H9 (cell line): Measurements from ENCODE around the gene GSTK1. TPM values are rescaled to one million over a fixed set of nuclear protein-coding genes. Genes with fewer than 3 reads are reported as not detected.

Experiments
- DNase-seq: peaks from one replicate; pipeline ENCODE4 v3.0.0-alpha.2; 2017
- H2AFZ ChIP-seq: one replicate; pipeline ENCODE4 v1.6.1; 2013; ENCODE audit warnings: mild to moderate bottlenecking, low read length, control low read depth, moderate library complexity
- H2AK5ac ChIP-seq: 2 replicates; pipeline ENCODE4 v1.6.1; 2013; ENCODE audit warnings: low read length, control low read depth, mixed read lengths; ENCODE audit not compliant: insufficient read length
- H2BK120ac ChIP-seq: one replicate; pipeline ENCODE4 v1.6.1; 2013; ENCODE audit warnings: low read depth, mild to moderate bottlenecking, low read length, control low read depth, inconsistent platforms; ENCODE audit not compliant: poor library complexity, severe bottlenecking
- H2BK12ac ChIP-seq: 2 replicates; pipeline ENCODE4 v1.6.1; 2013; ENCODE audit warnings: low read length, control low read depth, mixed read lengths, low read depth; ENCODE audit not compliant: insufficient read length
- H2BK15ac ChIP-seq: 2 replicates; pipeline ENCODE4 v1.6.1; 2013; ENCODE audit warnings: low read depth, low read length, control low read depth
- H2BK20ac ChIP-seq: one replicate; pipeline ENCODE4 v1.6.1; 2013; ENCODE audit warnings: low read depth, mild to moderate bottlenecking, low read length, control low read depth, inconsistent platforms; ENCODE audit not compliant: poor library complexity, severe bottlenecking
- H2BK5ac ChIP-seq: 2 replicates; pipeline ENCODE4 v1.6.1; 2013; ENCODE audit warnings: low read length, control low read depth, mixed read lengths; ENCODE audit not compliant: insufficient read length
- H3K14ac ChIP-seq: 2 replicates; pipeline ENCODE4 v1.6.1; 2013; ENCODE audit warnings: low read length, control low read depth; ENCODE audit not compliant: insufficient read depth
- H3K18ac ChIP-seq: 2 replicates; pipeline ENCODE4 v1.6.1; 2013; ENCODE audit warnings: low read depth, mild to moderate bottlenecking, mixed read lengths, low read length, control low read depth; ENCODE audit not compliant: insufficient read length
- H3K23ac ChIP-seq: 2 replicates; pipeline ENCODE4 v1.6.1; 2013; ENCODE audit warnings: low read length, control low read depth, mixed read lengths, low read depth; ENCODE audit not compliant: insufficient read length
- H3K23me2 ChIP-seq: 2 replicates; pipeline ENCODE4 v1.6.1; 2013; ENCODE audit warnings: low read depth, mild to moderate bottlenecking, mixed read lengths, low read length, control low read depth; ENCODE audit not compliant: insufficient read length, poor library complexity, severe bottlenecking
- H3K27ac ChIP-seq: 2 replicates; pipeline ENCODE4 v1.5.1; 2013; ENCODE audit warnings: low read length, control low read depth, mixed read lengths, low read depth; ENCODE audit not compliant: insufficient read length
- H3K27me3 ChIP-seq: 2 replicates; pipeline ENCODE4 v1.6.1; 2013; ENCODE audit warnings: low read length, control low read depth, inconsistent platforms; ENCODE audit not compliant: insufficient read depth
- H3K4ac ChIP-seq: 2 replicates; pipeline ENCODE4 v1.6.1; 2013; ENCODE audit warnings: low read depth, mild to moderate bottlenecking, control low read depth, inconsistent platforms, low read length, moderate library complexity
- H3K4me1 ChIP-seq: 2 replicates; pipeline ENCODE4 v1.6.1; 2013; ENCODE audit warnings: low read length, control low read depth, inconsistent platforms; ENCODE audit not compliant: insufficient read depth
- H3K4me2 ChIP-seq: 2 replicates; pipeline ENCODE4 v1.6.1; 2013; ENCODE audit warnings: low read length, control low read depth, mixed read lengths; ENCODE audit not compliant: insufficient read length, insufficient read depth
- H3K56ac ChIP-seq: 2 replicates; pipeline ENCODE4 v1.6.1; 2013; ENCODE audit warnings: low read depth, mild to moderate bottlenecking, mixed read lengths, low read length, control low read depth; ENCODE audit not compliant: insufficient read length
- H3K79me1 ChIP-seq: 2 replicates; pipeline ENCODE4 v1.6.1; 2013; ENCODE audit warnings: low read depth, mild to moderate bottlenecking, moderate library complexity, low read length, control low read depth, inconsistent platforms; ENCODE audit not compliant: insufficient read depth, poor library complexity, severe bottlenecking
- H3K79me2 ChIP-seq: 2 replicates; pipeline ENCODE4 v1.6.1; 2013; ENCODE audit warnings: low read length, control low read depth, inconsistent platforms; ENCODE audit not compliant: insufficient read depth
- H3K9ac ChIP-seq: 2 replicates; pipeline ENCODE4 v1.6.1; 2013; ENCODE audit warnings: low read length, control low read depth, mixed read lengths; ENCODE audit not compliant: insufficient read length; ENCODE audit errors: extremely low read depth
- H3K9me3 ChIP-seq: one replicate; pipeline ENCODE4 v1.6.1; 2013; ENCODE audit warnings: low read depth, low read length, inconsistent platforms; ENCODE audit not compliant: control insufficient read depth
- H3T11ph ChIP-seq: one replicate; pipeline ENCODE4 v1.6.1; 2013; ENCODE audit warnings: mild to moderate bottlenecking, low read length, control low read depth, inconsistent platforms
- H4K20me1 ChIP-seq: one replicate; pipeline ENCODE4 v1.6.1; 2013; ENCODE audit not compliant: control insufficient read depth, insufficient read length, insufficient read depth
- H4K5ac ChIP-seq: 2 replicates; pipeline ENCODE4 v1.6.1; 2013; ENCODE audit warnings: low read depth, mild to moderate bottlenecking, mixed read lengths, low read length, control low read depth; ENCODE audit not compliant: insufficient read length
- H4K8ac ChIP-seq: replicated peaks from 2 replicates; pipeline ENCODE4 v1.6.1; 2013; ENCODE audit warnings: low read length, control low read depth, mixed read lengths, low read depth; ENCODE audit not compliant: insufficient read length
- H4K91ac ChIP-seq: 2 replicates; pipeline ENCODE4 v1.6.1; 2013; ENCODE audit warnings: low read depth, mild to moderate bottlenecking, moderate library complexity, mixed read lengths, low read length, control low read depth; ENCODE audit not compliant: insufficient read length
- H3K27ac Mint-ChIP-seq, 3 experiments: 2 replicates in 2 of 3; 3 replicates in 1 of 3; pipeline ENCODE4 v1.8.0; 2020 to 2021; ENCODE audit warnings: mixed read lengths in 3 of 3, mild to moderate bottlenecking in 1 of 3, moderate library complexity in 1 of 3
- H3K27me3 Mint-ChIP-seq: 2 replicates; pipeline ENCODE4 v1.8.0; 2021; ENCODE audit warnings: low read depth, mild to moderate bottlenecking, moderate library complexity, mixed read lengths
- H3K36me3 Mint-ChIP-seq, 3 experiments: 2 replicates in 2 of 3; 3 replicates in 1 of 3; pipeline ENCODE4 v1.8.0; 2020 to 2021; ENCODE audit warnings: low read depth in 3 of 3, mixed read lengths in 3 of 3; ENCODE audit not compliant: insufficient read depth in 1 of 3
- H3K4me1 Mint-ChIP-seq, 2 experiments: 2 replicates each; pipeline ENCODE4 v1.8.0; 2020; ENCODE audit warnings: mixed read lengths in 2 of 2
- H3K4me3 Mint-ChIP-seq, 2 experiments: 2 replicates in 1 of 2; 3 replicates in 1 of 2; pipeline ENCODE4 v1.8.0; 2020 to 2021; ENCODE audit warnings: mild to moderate bottlenecking in 2 of 2, mixed read lengths in 2 of 2, moderate library complexity in 1 of 2
- H3K9me3 Mint-ChIP-seq, 2 experiments: 2 replicates in 1 of 2; 3 replicates in 1 of 2; pipeline ENCODE4 v1.8.0; 2020; ENCODE audit warnings: mild to moderate bottlenecking in 2 of 2, mixed read lengths in 2 of 2, moderate library complexity in 1 of 2
- WGBS: extraction: QIAGEN DNeasy Blood & Tissue Kit; methylation state at CpG from one replicate; pipeline ENCODE4 v1.1.7; 2013; ENCODE audit warnings: missing lambda C conversion rate, low lambda C conversion rate, mixed read lengths; ENCODE audit not compliant: insufficient read length; ENCODE audit errors: extremely low coverage; 5-methylcytosine and 5-hydroxymethylcytosine counted together
- total RNA-seq: library from RNA; stranded (reverse); gene quantifications from 2 replicates; pipeline ENCODE4 v1.2.1, GENCODE V29; 2021
- TF ChIP-seq, protein P1 (sequence below): fragments of 200-600 bp; sonication (generic); conservative IDR thresholded peaks from 3 replicates; pipeline ENCODE4 v1.8.0; 2021; ENCODE audit warnings: antibody characterized with exemption, mild to moderate bottlenecking

Gene GSTK1
- total RNA-seq, 1 experiment from 2014 or later = 36.1 TPM

DNA sequence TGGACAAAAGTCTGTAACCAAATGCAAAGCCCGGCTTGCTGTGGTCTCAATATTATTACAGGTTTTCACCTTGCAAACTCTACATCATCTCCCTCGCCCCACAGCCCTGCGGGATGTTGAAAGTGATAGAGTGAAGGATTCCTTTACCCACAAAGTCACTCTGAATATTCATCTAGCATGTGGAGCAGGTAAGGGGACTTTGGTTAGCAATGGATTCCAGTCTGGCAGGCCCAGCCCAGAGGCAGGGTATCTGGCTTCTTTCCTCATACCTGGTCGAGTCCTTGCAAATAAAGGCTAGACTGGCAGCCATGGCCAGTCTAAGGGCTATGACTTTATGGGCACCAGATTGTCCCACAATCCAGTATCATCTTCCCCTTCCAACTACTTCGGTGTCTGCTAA lies 38.2 kb upstream of the GSTK1 start:
- H2BK5ac ChIP-seq = no peak overlapping the region
- H3K9me3 ChIP-seq = no peaks in the 10 kb centered on the region
- H2BK120ac ChIP-seq = no peak overlapping the region
- no peak overlapping the region for H4K5ac ChIP-seq
- H3K14ac ChIP-seq = no peak overlapping the region
- Mint-ChIP-seq H3K4me1 (peaks cover 3 to 7% of the 10 kb centered on the region in 2 experiments; a peak in 2 of 4 replicates), H3K27ac (no peak overlapping the region), H3K27me3 (peaks cover 2% of the 10 kb centered on the region; the same call in 1 of the 2 replicates), H3K9me3 (no peaks in the 10 kb centered on the region; a peak in 1 of 5 replicates), H3K36me3 (no peaks in the 10 kb centered on the region), H3K4me3 (no peak overlapping the region)
- no peaks in the 10 kb centered on the region for H3K79me1 ChIP-seq
- no peak overlapping the region for H4K8ac ChIP-seq
- no peak overlapping the region for H2AK5ac ChIP-seq
- no peak overlapping the region for H3K27ac ChIP-seq
- no peak overlapping the region for H2BK20ac ChIP-seq
- H2BK15ac ChIP-seq = no peak overlapping the region
- no peak overlapping the region for H3K9ac ChIP-seq
- TF ChIP-seq, protein P1, sequence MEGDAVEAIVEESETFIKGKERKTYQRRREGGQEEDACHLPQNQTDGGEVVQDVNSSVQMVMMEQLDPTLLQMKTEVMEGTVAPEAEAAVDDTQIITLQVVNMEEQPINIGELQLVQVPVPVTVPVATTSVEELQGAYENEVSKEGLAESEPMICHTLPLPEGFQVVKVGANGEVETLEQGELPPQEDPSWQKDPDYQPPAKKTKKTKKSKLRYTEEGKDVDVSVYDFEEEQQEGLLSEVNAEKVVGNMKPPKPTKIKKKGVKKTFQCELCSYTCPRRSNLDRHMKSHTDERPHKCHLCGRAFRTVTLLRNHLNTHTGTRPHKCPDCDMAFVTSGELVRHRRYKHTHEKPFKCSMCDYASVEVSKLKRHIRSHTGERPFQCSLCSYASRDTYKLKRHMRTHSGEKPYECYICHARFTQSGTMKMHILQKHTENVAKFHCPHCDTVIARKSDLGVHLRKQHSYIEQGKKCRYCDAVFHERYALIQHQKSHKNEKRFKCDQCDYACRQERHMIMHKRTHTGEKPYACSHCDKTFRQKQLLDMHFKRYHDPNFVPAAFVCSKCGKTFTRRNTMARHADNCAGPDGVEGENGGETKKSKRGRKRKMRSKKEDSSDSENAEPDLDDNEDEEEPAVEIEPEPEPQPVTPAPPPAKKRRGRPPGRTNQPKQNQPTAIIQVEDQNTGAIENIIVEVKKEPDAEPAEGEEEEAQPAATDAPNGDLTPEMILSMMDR = no peak
- H3T11ph ChIP-seq = no peak overlapping the region
- H3K79me2 ChIP-seq = no peaks in the 10 kb centered on the region
- no peak overlapping the region for H4K91ac ChIP-seq
- H3K4ac ChIP-seq = no peak overlapping the region
- H3K56ac ChIP-seq = no peak overlapping the region
- H3K23ac ChIP-seq = no peak overlapping the region
- peaks cover 5% of the 10 kb centered on the region for H3K4me1 ChIP-seq
- H2BK12ac ChIP-seq = no peak overlapping the region
- no peak overlapping the region for H3K4me2 ChIP-seq
- no peak overlapping the region for H2AFZ ChIP-seq
- no peak for DNase-seq
- no peaks in the 10 kb centered on the region for H4K20me1 ChIP-seq
- H3K27me3 ChIP-seq = no peaks in the 10 kb centered on the region
- no CpG with 5 or more reads among the region's 5 CpGs for WGBS
- H3K18ac ChIP-seq = no peak overlapping the region
- no peaks in the 10 kb centered on the region for H3K23me2 ChIP-seq
